ENCODE data around the gene SIK3. TPM values are rescaled to one million over a fixed set of nuclear protein-coding genes. Genes with fewer than 3 reads are reported as not detected.

SIK3 gene
- total RNA-seq, 4 donors from 2014 or later, result 31.7 to 56.1 (median 45.3) TPM

GRCh38 chr11:116951762-116952161, 146.5 kb downstream of the SIK3 start:
- Histone ChIP-seq H3K4me1 (peaks cover 0 to 18% (median 0%) of the 10 kb centered on the region in 3 donors), H3K9me3 (no peaks in the 10 kb centered on the region), H3K27me3 (no peaks in the 10 kb centered on the region), H3K36me3 (peaks cover 0 to 47% of the 10 kb centered on the region in 2 donors), H3K27ac (no peak overlapping the region), H3K4me3 (no peak overlapping the region)
- no peak for ATAC-seq
- WGBS, 2 donors (ENCODE audit: low coverage in 1 of 2), result 100% methylated on average over 1 to 3 of the region's 3 CpGs
- TF ChIP-seq POLR2AphosphoS5 (IDR thresholded peaks at IDR 0.05) (no peak), EP300 (IDR thresholded peaks at IDR 0.05) (no peak), POLR2A (IDR thresholded peaks at IDR 0.05) (no peak), CTCF (IDR thresholded peaks at IDR 0.05) (no peak)

GRCh38 chr11:116950210-116950609, 148.0 kb downstream of the SIK3 start:
- no peak for TF ChIP-seq EP300 (IDR thresholded peaks at IDR 0.05)
- TF ChIP-seq CTCF (IDR thresholded peaks at IDR 0.05), result no peak
- TF ChIP-seq POLR2AphosphoS5 (IDR thresholded peaks at IDR 0.05), result no peak
- no peak for TF ChIP-seq POLR2A (IDR thresholded peaks at IDR 0.05)
- Histone ChIP-seq H3K4me1 (peaks cover 0 to 7% (median 0%) of the 10 kb centered on the region in 3 donors), H3K27me3 (no peaks in the 10 kb centered on the region), H3K9me3 (no peaks in the 10 kb centered on the region), H3K36me3 (peaks cover 0 to 35% of the 10 kb centered on the region in 2 donors), H3K27ac (no peak overlapping the region), H3K4me3 (no peak overlapping the region)
- no peak for ATAC-seq
- WGBS, 2 donors (ENCODE audit: low coverage in 1 of 2), result 83 to 88% methylated on average over 4 of the region's 4 CpGs

- Histone ChIP-seq H3K27ac (no peak overlapping the region), H3K36me3 (peaks cover 0 to 18% of the 10 kb centered on the region in 2 donors), H3K4me3 (no peak overlapping the region), H3K27me3 (no peaks in the 10 kb centered on the region), H3K9me3 (no peaks in the 10 kb centered on the region), H3K4me1 (peaks cover 0 to 7% (median 0%) of the 10 kb centered on the region in 3 donors)
- 87 to 94% methylated on average over 2 to 4 of the region's 4 CpGs for WGBS, 2 donors (ENCODE audit: low coverage in 1 of 2)
- ATAC-seq, result no peak
- TF ChIP-seq POLR2AphosphoS5 (IDR thresholded peaks at IDR 0.05), result no peak
- TF ChIP-seq CTCF (IDR thresholded peaks at IDR 0.05), result no peak
- TF ChIP-seq POLR2A (IDR thresholded peaks at IDR 0.05), result no peak
- TF ChIP-seq EP300 (IDR thresholded peaks at IDR 0.05), result no peak
Measured at GRCh38 chr11:116948391-116948790, 149.8 kb downstream of the SIK3 start.

- Histone ChIP-seq H3K4me3 (no peak overlapping the region), H3K9me3 (no peaks in the 10 kb centered on the region), H3K27ac (no peak overlapping the region), H3K4me1 (no peaks in the 10 kb centered on the region), H3K27me3 (no peaks in the 10 kb centered on the region), H3K36me3 (peaks cover 0 to 18% of the 10 kb centered on the region in 2 donors)
- TF ChIP-seq POLR2A (IDR thresholded peaks at IDR 0.05) (no peak), CTCF (IDR thresholded peaks at IDR 0.05) (no peak), EP300 (IDR thresholded peaks at IDR 0.05) (no peak), POLR2AphosphoS5 (IDR thresholded peaks at IDR 0.05) (no peak)
- no peak for ATAC-seq
- 50 to 86% methylated on average over 1 of the region's 3 CpGs for WGBS, 2 donors (ENCODE audit: low coverage in 1 of 2)
Measured at GRCh38 chr11:116946414-116946813, 151.8 kb downstream of the SIK3 start.

DNA sequence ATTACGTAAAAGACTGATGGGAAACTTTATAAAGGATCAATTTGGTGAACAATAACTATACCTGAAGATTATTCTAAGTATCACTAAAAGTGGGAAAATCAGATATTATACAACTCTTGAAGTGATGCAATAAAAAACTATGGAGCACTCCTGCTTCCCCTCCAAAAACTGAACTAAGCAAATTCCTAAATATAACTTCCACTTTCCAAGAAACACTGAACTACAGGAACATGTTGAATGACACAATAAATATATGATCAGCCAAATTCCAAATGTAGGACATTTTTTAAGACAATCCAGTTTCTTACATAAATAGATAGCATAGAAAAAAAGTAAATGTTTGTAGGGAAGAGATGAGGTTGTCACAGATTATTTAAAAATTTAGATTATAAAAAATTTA, 158.7 kb downstream of the SIK3 start:
- TF ChIP-seq POLR2A (IDR thresholded peaks at IDR 0.05), result no peak
- TF ChIP-seq CTCF (IDR thresholded peaks at IDR 0.05), result no peak
- no peak for TF ChIP-seq POLR2AphosphoS5 (IDR thresholded peaks at IDR 0.05)
- no peak for TF ChIP-seq EP300 (IDR thresholded peaks at IDR 0.05)
- no peak for ATAC-seq
- Histone ChIP-seq H3K27ac (no peak overlapping the region), H3K9me3 (no peaks in the 10 kb centered on the region), H3K36me3 (peaks cover 0 to 7% of the 10 kb centered on the region in 2 donors), H3K4me3 (no peak overlapping the region), H3K4me1 (no peaks in the 10 kb centered on the region), H3K27me3 (no peaks in the 10 kb centered on the region)
- 100% methylated on average over 1 of the region's 1 CpG for WGBS, 2 donors (ENCODE audit: low coverage in 1 of 2)

Data from gastroesophageal sphincter (tissue), 4 donors.